ENCODE measurements around the gene SLC6A8.
"Not testable (repeated sequence)": the region's sequence is repeated elsewhere in the genome, so short reads cannot be mapped to it uniquely, and the experiment has no call there.

SLC6A8 gene

DNA sequence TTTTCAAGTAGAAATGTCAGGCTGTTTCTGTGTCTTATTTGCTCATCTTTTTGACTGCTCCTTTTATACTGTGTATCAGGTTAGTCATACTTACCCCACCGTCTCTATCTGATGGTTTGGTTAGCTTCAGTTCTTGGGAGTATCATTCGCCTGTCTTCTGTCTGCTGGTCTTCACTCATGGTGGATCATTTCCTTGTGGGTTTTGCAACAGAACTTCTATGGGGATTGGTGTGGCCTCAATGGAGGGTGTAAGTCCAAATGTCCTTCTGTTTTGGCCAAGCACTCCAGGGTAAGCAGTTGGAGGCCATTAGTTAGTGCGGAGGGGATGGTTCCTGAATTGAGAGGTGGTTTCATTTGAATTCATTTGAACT lies 44.1 kb downstream of the SLC6A8 start:
- no peak for DNase-seq (ENCODE audit: low spot score)

DNA sequence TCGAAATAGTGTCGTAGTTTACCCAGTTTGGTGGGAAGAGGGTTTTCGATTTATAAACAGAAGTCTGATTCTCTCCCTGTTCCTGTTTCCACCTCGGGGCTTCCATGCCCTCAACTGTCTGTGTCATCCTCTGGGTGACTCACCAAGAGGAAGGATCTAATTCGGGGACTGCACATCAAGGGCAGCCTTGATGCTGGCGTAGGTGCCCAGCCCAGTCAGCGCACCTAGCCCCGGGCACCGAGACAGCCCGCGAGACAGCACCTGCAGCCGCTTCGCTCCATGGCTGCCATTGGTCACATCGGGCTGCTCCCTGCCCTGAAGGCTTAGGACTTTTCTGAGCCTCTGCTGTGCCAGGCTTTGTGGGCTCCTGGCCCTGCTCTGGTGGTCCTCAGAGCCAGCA lies 44.7 kb downstream of the SLC6A8 start:
- DNase-seq (ENCODE audit: low spot score), result no peak

DNA sequence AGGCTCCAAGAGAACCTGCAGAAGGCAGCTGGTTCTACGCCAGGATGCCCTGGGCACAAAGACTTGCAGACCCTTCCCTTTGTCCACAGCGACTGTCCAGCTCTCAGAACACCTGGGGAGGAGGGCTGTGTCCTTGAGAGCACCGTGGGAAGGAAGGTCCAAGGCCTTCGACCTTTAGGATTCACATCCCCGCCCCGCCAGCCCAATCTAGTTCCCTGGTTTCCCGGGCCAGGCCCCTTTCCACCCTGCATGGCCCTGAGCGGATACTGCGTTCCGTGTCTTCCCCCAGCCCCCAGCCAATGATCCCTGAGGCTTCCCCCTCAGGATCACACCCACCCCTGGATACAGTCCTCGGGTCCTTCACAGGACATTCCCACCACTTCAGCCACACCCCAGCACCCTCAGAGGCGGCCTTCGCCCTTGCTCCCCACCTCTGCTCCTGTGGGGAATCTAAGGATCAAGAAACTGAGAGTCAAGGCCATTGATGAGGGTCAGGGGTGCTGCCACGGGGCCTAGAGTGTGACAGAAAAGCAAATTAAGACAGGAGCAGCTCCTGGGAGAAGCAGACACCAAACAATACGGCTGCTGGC lies 46.0 kb downstream of the SLC6A8 start:
- no peak for DNase-seq (ENCODE audit: low spot score)

DNA sequence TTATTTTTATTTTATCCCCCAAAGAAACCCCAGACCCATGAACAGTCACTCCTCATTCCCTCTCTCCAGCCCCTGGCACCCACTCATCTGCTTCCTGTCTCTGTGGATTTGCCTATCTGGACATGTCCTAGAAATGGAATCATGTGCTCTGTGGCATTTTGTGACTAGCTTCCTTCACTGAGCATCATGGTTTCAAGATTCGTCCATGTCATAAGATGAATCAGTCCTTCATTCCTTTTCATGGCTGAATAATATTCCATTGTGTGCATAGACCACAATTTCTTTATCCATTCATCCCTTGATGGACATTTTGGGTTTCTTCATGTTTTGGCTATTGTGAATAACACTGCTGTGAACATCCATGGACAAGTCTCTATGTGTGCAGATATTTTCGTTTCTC lies 47.1 kb downstream of the SLC6A8 start:
- DNase-seq (ENCODE audit: low spot score), result no peak

- no peak for DNase-seq (ENCODE audit: low spot score)
These were observed 47.5 kb downstream of the SLC6A8 start for GRCh38 chrX:153735274-153735673.

- no peak for DNase-seq (ENCODE audit: low spot score)
These were observed 48.5 kb downstream of the SLC6A8 start for GRCh38 chrX:153736071-153736820.

GRCh38 chrX:153736871-153737441 lies 49.2 kb downstream of the SLC6A8 start:
- DNase-seq (ENCODE audit: low spot score), result no peak

GRCh38 chrX:153738056-153738605 lies 50.4 kb downstream of the SLC6A8 start:
- no peak for DNase-seq (ENCODE audit: low spot score)

- DNase-seq (ENCODE audit: low spot score), result no peak
These were observed 52.2 kb downstream of the SLC6A8 start for GRCh38 chrX:153739754-153740486.

DNA sequence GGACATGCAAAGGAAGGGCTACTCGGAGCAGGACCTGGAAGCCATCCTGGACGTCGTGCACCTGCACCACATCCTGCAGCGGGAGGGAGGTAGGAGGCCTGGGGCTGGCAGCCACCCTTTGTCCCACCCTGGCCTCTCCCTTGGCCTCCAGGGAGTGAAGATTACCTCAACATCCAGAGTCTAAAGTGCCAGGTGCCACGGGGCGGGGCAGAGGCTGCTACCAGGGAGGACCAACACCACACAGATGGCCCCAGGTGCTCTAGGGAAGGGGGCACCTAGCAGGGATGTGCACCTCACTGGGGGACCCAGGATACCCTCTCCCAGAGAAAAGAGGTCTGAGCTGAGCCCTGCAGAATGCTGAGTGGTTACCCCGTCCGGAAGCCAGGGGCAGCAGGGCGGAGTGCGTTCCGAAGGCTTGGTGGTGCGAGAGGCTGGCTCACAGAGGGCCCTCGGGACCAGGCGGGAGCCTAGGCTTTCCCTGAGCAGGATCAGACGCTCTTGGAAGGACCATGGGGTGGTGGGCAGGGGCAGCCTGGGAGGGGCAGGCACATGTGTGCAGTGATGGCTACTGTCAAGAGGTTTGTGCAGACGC lies 53.0 kb downstream of the SLC6A8 start:
- DNase-seq (ENCODE audit: low spot score), result no peak

DNA sequence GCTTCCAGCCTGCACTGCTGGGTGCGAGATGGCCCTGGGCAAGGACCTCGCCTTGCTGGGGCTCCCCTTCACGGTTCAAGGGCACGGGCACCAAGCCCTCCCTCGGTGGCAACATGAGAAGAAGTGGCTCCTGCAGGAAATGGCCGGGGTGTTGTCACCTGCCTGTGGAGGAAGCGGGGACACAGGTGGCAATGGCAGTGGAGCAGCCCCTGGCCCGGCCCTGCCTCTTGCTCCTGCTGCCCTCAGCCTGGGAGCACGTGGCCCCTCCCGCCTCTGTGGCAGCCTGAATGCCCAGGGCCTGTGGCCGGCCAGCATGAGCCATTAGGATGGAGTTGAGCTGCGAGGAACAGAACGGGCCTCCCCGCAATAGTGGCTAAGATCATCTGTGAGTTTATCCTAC lies 53.7 kb downstream of the SLC6A8 start:
- no peak for DNase-seq (ENCODE audit: low spot score)

DNA sequence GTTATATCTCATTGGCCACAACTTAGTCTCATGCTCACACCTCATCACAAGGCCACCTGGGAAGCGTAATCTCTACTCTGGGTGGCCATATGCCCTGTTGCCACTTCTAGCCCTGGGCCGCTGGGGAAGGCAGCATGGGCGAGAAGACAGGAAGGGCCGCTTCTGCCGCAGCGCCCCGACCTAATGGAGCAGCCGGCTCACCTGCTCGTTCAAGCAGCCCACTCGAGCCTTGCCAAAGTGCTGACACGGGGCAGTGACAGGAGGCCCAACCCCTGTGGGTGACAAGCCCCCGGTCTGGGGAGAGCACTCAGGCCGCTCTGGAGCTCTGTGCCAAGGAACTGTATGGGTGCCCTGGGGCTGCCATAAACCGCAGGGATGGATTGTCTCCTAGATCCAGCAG lies 54.4 kb downstream of the SLC6A8 start:
- not testable (repeated sequence) for DNase-seq (ENCODE audit: low spot score)

GRCh38 chrX:153742796-153743467 lies 55.2 kb downstream of the SLC6A8 start:
- not testable (repeated sequence) for DNase-seq (ENCODE audit: low spot score)

- DNase-seq (ENCODE audit: low spot score), result peak; percentile 55
These were observed 55.9 kb downstream of the SLC6A8 start for GRCh38 chrX:153743468-153744209.

DNA sequence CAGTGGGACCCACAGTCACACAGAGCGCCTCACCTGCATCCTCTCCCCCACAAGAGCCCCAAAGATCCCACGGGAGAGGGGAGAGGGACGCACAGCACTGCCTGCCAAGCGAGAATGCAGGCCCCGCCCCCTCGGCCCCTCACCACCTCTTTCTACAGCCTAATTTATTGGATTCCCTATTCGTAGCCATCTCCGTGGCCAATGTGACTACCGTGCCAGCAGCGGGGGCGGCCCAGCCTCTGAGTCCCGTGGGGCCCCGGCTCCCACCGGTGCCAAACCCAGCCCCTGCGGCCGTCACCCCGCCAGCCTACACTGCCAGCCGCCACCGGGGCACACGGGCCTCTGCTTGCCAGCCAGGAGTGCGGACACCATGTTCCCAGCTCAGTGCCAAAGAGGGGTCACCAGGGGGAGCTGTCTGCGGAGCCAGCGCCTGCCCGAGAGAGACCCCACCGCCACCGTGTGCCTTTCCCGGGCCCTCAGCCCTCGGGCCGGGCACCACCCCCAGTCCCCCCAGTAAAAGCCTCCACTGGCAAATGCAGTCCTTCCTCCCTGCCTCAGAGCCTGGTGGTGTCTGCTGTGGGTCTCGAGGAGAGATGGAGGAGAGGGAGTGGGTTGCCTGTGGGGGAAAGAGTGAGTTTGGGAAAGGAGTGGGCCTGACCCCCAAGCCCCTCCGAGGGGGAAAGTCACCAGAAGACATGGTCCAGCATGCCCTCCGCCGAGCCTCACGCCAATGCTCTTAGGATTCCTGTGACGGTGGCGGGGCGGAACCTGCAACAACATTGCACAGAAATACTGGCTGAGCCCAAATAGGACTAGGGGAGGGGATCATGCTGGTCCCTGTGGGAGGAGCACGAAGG lies 56.7 kb downstream of the SLC6A8 start:
- no peak for DNase-seq (ENCODE audit: low spot score)

DNA sequence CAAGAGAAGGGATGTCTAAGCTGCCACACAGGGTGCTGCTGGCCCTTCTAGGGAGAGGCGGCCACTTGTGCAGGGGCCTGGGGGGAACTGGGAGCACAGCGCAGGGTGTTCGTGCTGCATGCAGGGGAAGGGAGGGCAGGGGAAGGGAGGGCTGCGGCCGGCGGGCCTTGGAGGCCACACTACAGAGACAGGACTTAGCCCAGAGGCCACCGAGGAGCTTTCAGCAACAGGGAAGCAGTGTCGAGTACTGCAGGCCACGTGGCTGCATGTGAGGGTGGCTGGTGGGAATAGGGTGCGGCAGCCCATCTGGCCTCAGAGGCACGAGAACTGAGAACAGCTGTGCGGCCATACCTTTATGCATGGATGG lies 57.3 kb downstream of the SLC6A8 start:
- not testable (repeated sequence) for DNase-seq (ENCODE audit: low spot score)
